Endothelial cell of umbilical vein (primary cell): Measurements from ENCODE around the gene STPG4. TPM values are rescaled to one million over a fixed set of nuclear protein-coding genes. Genes with fewer than 3 reads are reported as not detected.

Experiments
- BruUV-seq: library from RNA; stranded (reverse); fragments of 400-500 nt; replicated peaks from 2 replicates; lab custom pipeline; 2021; lab: Mats Ljungman, UMichigan
- CTCF ChIA-PET: fragments of 300-600, 350-600 bp; sonication (Branson Sonifier 250); formaldehyde crosslinking; loops from one replicate; lab custom pipeline; 2021; ENCODE audit warnings: antibody characterized with exemption, inconsistent platforms; lab: Charles Lee
- POLR2A ChIA-PET: fragments of 300-600, 350-600 bp; sonication (Branson Sonifier 250); formaldehyde crosslinking; loops from one replicate; lab custom pipeline; 2021; ENCODE audit warnings: antibody characterized with exemption, inconsistent platforms; lab: Charles Lee
- DNase-seq: peaks from one replicate; pipeline ENCODE4 v3.0.0-alpha.2; 2011; ENCODE audit warnings: low read depth, low spot score
- FAIRE-seq: peaks from 2 replicates; lab custom pipeline; 2011; peaks lifted over from hg19 to GRCh38; lab: Jason Lieb, UNC
- H2AFZ ChIP-seq: 2 replicates; pipeline ENCODE4 v1.6.0; 2012; ENCODE audit warnings: low read depth, low read length, control low read depth, inconsistent platforms
- H3K27ac ChIP-seq: 2 replicates; pipeline ENCODE4 v1.5.1; 2011; ENCODE audit warnings: low read depth, mild to moderate bottlenecking, control low read depth, low read length, moderate library complexity; ENCODE audit not compliant: insufficient read depth
- H3K27me3 ChIP-seq, 2 experiments: 2 replicates each; pipeline versions ENCODE4 v1.6.0 to v1.6.1; 2011; ENCODE audit warnings: low read length in 2 of 2, mixed read lengths in 1 of 2; ENCODE audit not compliant: control insufficient read depth in 2 of 2, insufficient read depth in 2 of 2
- H3K36me3 ChIP-seq, 2 experiments: 2 replicates in 1 of 2; 3 replicates in 1 of 2; pipeline ENCODE4 v1.5.1; 2011; ENCODE audit warnings: low read length in 2 of 2, mild to moderate bottlenecking in 1 of 2, moderate library complexity in 1 of 2; ENCODE audit not compliant: control insufficient read depth in 2 of 2, insufficient read depth in 2 of 2; ENCODE audit errors: extremely low read depth in 1 of 2
- H3K4me1 ChIP-seq: 3 replicates; pipeline ENCODE4 v1.5.1; 2011; ENCODE audit warnings: mild to moderate bottlenecking, low read length; ENCODE audit not compliant: control insufficient read depth, insufficient read depth; ENCODE audit errors: extremely low read depth
- H3K4me2 ChIP-seq: 2 replicates; pipeline ENCODE4 v1.6.1; 2011; ENCODE audit warnings: low read length, control low read depth, mixed read lengths; ENCODE audit not compliant: insufficient read depth
- H3K4me3 ChIP-seq, 3 experiments: fragments of 200-600 bp in 1 of 3; sonication (generic), shearing (Covaris generic) in 1 of 3; replicated peaks in 1 of 3; 2 replicates each; pipeline ENCODE4 v1.5.1; 2011 to 2016; ENCODE audit warnings: control low read depth in 3 of 3, low read length in 3 of 3, mild to moderate bottlenecking in 2 of 3, inconsistent platforms in 1 of 3, low read depth in 1 of 3, moderate library complexity in 1 of 3; ENCODE audit not compliant: insufficient read depth in 1 of 3
- H3K79me2 ChIP-seq: 2 replicates; pipeline ENCODE4 v1.6.0; 2012; ENCODE audit warnings: low read length, inconsistent platforms; ENCODE audit not compliant: control insufficient read depth, insufficient read depth
- H3K9ac ChIP-seq: replicated peaks from 2 replicates; pipeline ENCODE3; 2011; ENCODE audit warnings: low read length, control low read depth; ENCODE audit not compliant: insufficient read depth; ENCODE audit errors: extremely low read depth
- H3K9me1 ChIP-seq: replicated peaks from 3 replicates; pipeline ENCODE4 v1.6.0; 2011; ENCODE audit warnings: mild to moderate bottlenecking, low read length; ENCODE audit not compliant: control insufficient read depth, insufficient read depth; ENCODE audit errors: extremely low read depth
- H3K9me3 ChIP-seq: replicated peaks from 2 replicates; pipeline ENCODE4 v1.5.1; 2012; ENCODE audit warnings: low read length, inconsistent platforms; ENCODE audit not compliant: control insufficient read depth, insufficient read depth
- H4K20me1 ChIP-seq: replicated peaks from 2 replicates; pipeline ENCODE3; 2011; ENCODE audit warnings: mild to moderate bottlenecking, low read length; ENCODE audit not compliant: control insufficient read depth, insufficient read depth; ENCODE audit errors: extremely low read depth
- CTCF ChIP-seq, 2 donors: IDR thresholded peaks; 1 replicate in 1 of 2; 2 replicates in 1 of 2; pipeline ENCODE4 v1.5.1; 2011; ENCODE audit warnings: low read length in 2 of 2, mild to moderate bottlenecking in 2 of 2, moderate library complexity in 2 of 2, control low read depth in 1 of 2, inconsistent platforms in 1 of 2, low read depth in 1 of 2; ENCODE audit not compliant: insufficient read depth in 1 of 2; ENCODE audit errors: extremely low read depth in 1 of 2
- EZH2 ChIP-seq: IDR thresholded peaks from 2 replicates; pipeline ENCODE4 v1.6.1; 2012; ENCODE audit warnings: borderline replicate concordance, low read depth, mild to moderate bottlenecking, moderate library complexity, low read length, inconsistent platforms; ENCODE audit not compliant: severe bottlenecking
- FOS ChIP-seq: IDR thresholded peaks from 2 replicates; pipeline ENCODE4 v1.6.1; 2011; ENCODE audit warnings: mild to moderate bottlenecking, low read length, moderate library complexity, borderline replicate concordance; ENCODE audit not compliant: insufficient read depth
- GATA2 ChIP-seq: IDR thresholded peaks from 2 replicates; pipeline ENCODE4 v1.7.0; 2011; ENCODE audit warnings: low read depth, mild to moderate bottlenecking, moderate library complexity, mixed read lengths, low read length; ENCODE audit not compliant: insufficient read length, insufficient read depth
- JUN ChIP-seq: IDR thresholded peaks from 2 replicates; pipeline ENCODE4 v1.6.1; 2011; ENCODE audit warnings: borderline replicate concordance, low read depth; ENCODE audit not compliant: insufficient read length, insufficient read depth
- MAX ChIP-seq: IDR thresholded peaks from 2 replicates; pipeline ENCODE4 v1.6.1; 2011; ENCODE audit not compliant: insufficient read depth, insufficient read length
- POLR2A ChIP-seq: IDR thresholded peaks from 2 replicates; pipeline ENCODE4 v1.6.1; 2012; ENCODE audit warnings: low read depth, mild to moderate bottlenecking, control low read depth, low read length
- POLR2AphosphoS5 ChIP-seq: IDR thresholded peaks from 2 replicates; pipeline ENCODE4 v1.6.1; 2012; ENCODE audit warnings: low read depth, mild to moderate bottlenecking, control low read depth, low read length, moderate library complexity; ENCODE audit not compliant: insufficient read depth
- dilution Hi-C: fragments of 300-500 bp; cut with MboI; formaldehyde crosslinking; loops from one replicate; pipeline ENCODE4 v1.15.0; 2019; ENCODE audit warnings: low sequenced_read_pairs; ENCODE audit not compliant: extremely low pct_ligation_motif_present
- intact Hi-C: fragments of 100-400 bp; cut with micrococcal nuclease; formaldehyde crosslinking; loops from one replicate; pipeline ENCODE4 v1.10.0; 2022
- polyA plus RNA-seq, 4 experiments: library from polyadenylated mRNA; depleted of rRNA in 3 of 4; stranded (reverse) in 3 of 4; unstranded in 1 of 4; fragments of >200 nt; gene quantifications; 2 replicates each; pipeline versions ENCODE4 v1.2.1 to v1.2.3, GENCODE V29; 2011 to 2012; ENCODE audit warnings: missing spikeins in 1 of 4
- total RNA-seq: library from RNA; stranded (reverse); gene quantifications from 2 replicates; pipeline ENCODE4 v1.2.3, GENCODE V29; 2021

STPG4 gene
- total and polyA plus RNA-seq, 2 donors (not counting 3 experiments of a cell fraction or from before 2014, with no cell fraction given) = 0.53 TPM; not detected in 1

GRCh38 chr2:47065771-47066380, 89.2 kb downstream of the STPG4 start:
- H3K27me3 ChIP-seq = no peaks in the 10 kb centered on the region
- H3K36me3 ChIP-seq = no peaks in the 10 kb centered on the region
- H3K27ac ChIP-seq = peak overlapping the region; percentile 21
- no peak overlapping the region for H3K4me3 ChIP-seq
- CTCF ChIA-PET = interaction anchor here (0.6 to 1.7 kb wide), 10 partner anchors 11 to 257 kb away, joined by 3 to 13 read pairs (median 4); no protein-coding TSS in a partner anchor
- no peaks in the 10 kb centered on the region for H4K20me1 ChIP-seq
- FAIRE-seq (peak; percentile 91), DNase-seq (peak; percentile 71)
- peaks cover 36% of the 10 kb centered on the region for H3K4me1 ChIP-seq
- intact Hi-C loops (loop anchor here (1.0 kb wide), 1 partner anchor 23 kb away; no protein-coding TSS in a partner anchor), dilution Hi-C loops (no loop called here)
- BruUV-seq = no TSS peak
- TF ChIP-seq CTCF (IDR thresholded peaks at IDR 0.05; ENCODE audit: extremely low read depth in 1 of 2, insufficient read depth in 1 of 2, low read depth in 1 of 2, low read length in 2 of 2) = peak in 1 of 2 donors; percentile 1
- TF ChIP-seq POLR2A = peak; percentile 40
- peak; percentile 77 for TF ChIP-seq POLR2AphosphoS5
- no peak for TF ChIP-seq FOS
- peak; percentile 32 for TF ChIP-seq JUN
- no peak for TF ChIP-seq EZH2
- no peak for TF ChIP-seq MAX
- TF ChIP-seq GATA2 = peak; percentile 92
- no peaks in the 10 kb centered on the region for H3K9me1 ChIP-seq
- no peaks in the 10 kb centered on the region for H3K79me2 ChIP-seq
- H3K9ac ChIP-seq = no peak overlapping the region
- H3K9me3 ChIP-seq = no peaks in the 10 kb centered on the region
- POLR2A ChIA-PET = interaction anchor here (0.6 kb wide), 1 partner anchor 85 kb away, joined by 4 read pairs; no protein-coding TSS in a partner anchor
- no peak overlapping the region for H3K4me2 ChIP-seq
- H2AFZ ChIP-seq = no peak overlapping the region
